BLaER1 (cell line): ENCODE data around the gene COL1A1.

Source experiments
- H3K27ac ChIP-seq: shearing (Covaris generic); formaldehyde crosslinking; 2 replicates; pipeline ENCODE4 v1.8.1; 2022
- H3K27me3 ChIP-seq: shearing (Covaris generic); formaldehyde crosslinking; 2 replicates; pipeline ENCODE4 v1.8.1; 2022
- H3K36me3 ChIP-seq: shearing (Covaris generic); formaldehyde crosslinking; 2 replicates; pipeline ENCODE4 v1.8.1; 2022
- H3K4me1 ChIP-seq: shearing (Covaris generic); formaldehyde crosslinking; 2 replicates; pipeline ENCODE4 v1.8.1; 2022
- H3K4me2 ChIP-seq: shearing (Covaris generic); formaldehyde crosslinking; 2 replicates; pipeline ENCODE4 v1.8.1; 2022
- H3K4me3 ChIP-seq: shearing (Covaris generic); formaldehyde crosslinking; 2 replicates; pipeline ENCODE4 v1.8.1; 2022
- H3K9ac ChIP-seq: shearing (Covaris generic); formaldehyde crosslinking; 2 replicates; pipeline ENCODE4 v1.8.1; 2022
- H3K9me3 ChIP-seq: shearing (Covaris generic); formaldehyde crosslinking; 2 replicates; pipeline ENCODE4 v1.8.1; 2022
- H4K20me1 ChIP-seq: shearing (Covaris generic); formaldehyde crosslinking; 2 replicates; pipeline ENCODE4 v1.8.1; 2022
- Cebpa-rat ChIP-seq: shearing (Covaris generic); IDR thresholded peaks from 2 replicates; pipeline ENCODE4 v1.8.1; 2022

Gene COL1A1

GRCh38 chr17:50201276-50201854 lies at the start of gene COL1A1:
Gene COL1A1 (minus strand): TSS chr17:50201631. CDS start chr17:50201513, 118 bp downstream.
- Histone ChIP-seq H4K20me1 (no peaks in the 10 kb centered on the region; the same call in 1 of the 2 replicates), H3K4me3 (peak within 1 kb of the TSS; percentile 65), H3K9me3 (no peaks in the 10 kb centered on the region), H3K27ac (no peak within 1 kb of the TSS), H3K4me2 (peak within 1 kb of the TSS; percentile 85), H3K36me3 (no peaks in the 10 kb centered on the region), H3K4me1 (peaks cover 25% of the 10 kb centered on the region), H3K9ac (peak within 1 kb of the TSS; percentile 6; the same call in 1 of the 2 replicates), H3K27me3 (peaks cover 63% of the 10 kb centered on the region)
- no peak for TF ChIP-seq Cebpa-rat

- Histone ChIP-seq H3K27me3 (no peaks in the 10 kb centered on the region), H3K9ac (no peak overlapping the region), H4K20me1 (no peaks in the 10 kb centered on the region), H3K4me2 (no peak overlapping the region), H3K4me3 (no peak overlapping the region), H3K4me1 (no peaks in the 10 kb centered on the region), H3K27ac (no peak overlapping the region), H3K36me3 (no peaks in the 10 kb centered on the region), H3K9me3 (peaks cover 42% of the 10 kb centered on the region)
- TF ChIP-seq Cebpa-rat = no peak
Measured at GRCh38 chr17:50248255-50248654, 46.8 kb upstream of the COL1A1 start.

GRCh38 chr17:50244771-50245170 lies 43.3 kb upstream of the COL1A1 start:
- Histone ChIP-seq H3K27ac (no peak overlapping the region), H3K27me3 (no peaks in the 10 kb centered on the region), H3K9ac (no peak overlapping the region), H3K4me1 (0 out of 2 replicates have a peak, but pooled peaks cover 1% of the 10 kb centered on the region), H3K4me2 (no peak overlapping the region), H3K4me3 (no peak overlapping the region), H3K9me3 (peaks cover 27% of the 10 kb centered on the region), H4K20me1 (no peaks in the 10 kb centered on the region), H3K36me3 (no peaks in the 10 kb centered on the region)
- TF ChIP-seq Cebpa-rat = no peak

DNA sequence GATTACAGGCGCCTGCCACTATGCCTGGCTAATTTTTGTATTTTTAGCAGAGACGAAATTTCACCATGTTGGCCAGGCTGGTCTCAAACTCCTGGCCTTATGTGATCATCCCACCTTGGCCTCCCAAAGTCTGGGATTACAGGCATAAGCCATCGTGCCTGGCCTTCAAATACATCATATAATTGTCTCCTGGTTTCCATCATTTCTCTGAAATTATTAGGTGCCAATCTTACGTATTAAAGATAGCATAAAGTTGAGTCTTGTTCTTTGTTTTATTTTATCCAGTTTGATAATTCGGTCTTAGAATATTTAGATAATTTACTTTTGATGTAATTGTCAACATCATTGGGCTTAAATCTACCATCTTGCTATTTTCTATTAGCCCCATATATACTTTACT lies 40.0 kb upstream of the COL1A1 start:
- no peak for TF ChIP-seq Cebpa-rat
- Histone ChIP-seq H3K9ac (no peak overlapping the region), H4K20me1 (no peaks in the 10 kb centered on the region), H3K27ac (no peak overlapping the region), H3K27me3 (no peaks in the 10 kb centered on the region), H3K4me2 (no peak overlapping the region), H3K9me3 (no peaks in the 10 kb centered on the region), H3K4me3 (no peak overlapping the region), H3K4me1 (peaks cover 12% of the 10 kb centered on the region), H3K36me3 (no peaks in the 10 kb centered on the region)

GRCh38 chr17:50240851-50241250 lies 39.4 kb upstream of the COL1A1 start:
- H3K4me3 ChIP-seq = no peak overlapping the region
- 0 out of 2 replicates have a peak, but pooled peaks cover under 1% of the 10 kb centered on the region for H3K9me3 ChIP-seq
- H3K4me1 ChIP-seq = peaks cover 12% of the 10 kb centered on the region
- no peak for TF ChIP-seq Cebpa-rat
- H3K9ac ChIP-seq = no peak overlapping the region
- H3K27me3 ChIP-seq = no peaks in the 10 kb centered on the region
- H3K4me2 ChIP-seq = no peak overlapping the region
- no peaks in the 10 kb centered on the region for H4K20me1 ChIP-seq
- no peaks in the 10 kb centered on the region for H3K36me3 ChIP-seq
- H3K27ac ChIP-seq = no peak overlapping the region

GRCh38 chr17:50239937-50240336 lies 38.5 kb upstream of the COL1A1 start:
- Histone ChIP-seq H3K4me3 (no peak overlapping the region), H3K4me2 (no peak overlapping the region), H3K36me3 (no peaks in the 10 kb centered on the region), H3K27ac (no peak overlapping the region), H3K4me1 (peaks cover 12% of the 10 kb centered on the region), H3K9ac (no peak overlapping the region), H3K9me3 (0 out of 2 replicates have a peak, but pooled peaks cover 5% of the 10 kb centered on the region), H4K20me1 (no peaks in the 10 kb centered on the region), H3K27me3 (no peaks in the 10 kb centered on the region)
- TF ChIP-seq Cebpa-rat = no peak

GRCh38 chr17:50238601-50239280 lies 37.3 kb upstream of the COL1A1 start:
- H3K9me3 ChIP-seq = peaks cover 13% of the 10 kb centered on the region

GRCh38 chr17:50237901-50238300 lies 36.5 kb upstream of the COL1A1 start:
- Histone ChIP-seq H3K27ac (no peak overlapping the region), H3K36me3 (no peaks in the 10 kb centered on the region), H3K4me1 (peaks cover 12% of the 10 kb centered on the region), H3K9ac (no peak overlapping the region), H4K20me1 (no peaks in the 10 kb centered on the region), H3K4me2 (no peak overlapping the region), H3K9me3 (peaks cover 13% of the 10 kb centered on the region), H3K27me3 (no peaks in the 10 kb centered on the region), H3K4me3 (no peak overlapping the region)
- TF ChIP-seq Cebpa-rat = no peak

More at GRCh38 chr17:50238601-50239280, 37.3 kb upstream of the COL1A1 start:
- H4K20me1 ChIP-seq = no peaks in the 10 kb centered on the region
- H3K4me1 ChIP-seq = peaks cover 12% of the 10 kb centered on the region
- peak overlapping the region; percentile 16; the same call in 1 of the 2 replicates for H3K4me2 ChIP-seq
- H3K4me3 ChIP-seq = no peak overlapping the region
- H3K27ac ChIP-seq = no peak overlapping the region
- H3K9ac ChIP-seq = no peak overlapping the region
- H3K36me3 ChIP-seq = no peaks in the 10 kb centered on the region
- H3K27me3 ChIP-seq = no peaks in the 10 kb centered on the region
- TF ChIP-seq Cebpa-rat = no peak

DNA sequence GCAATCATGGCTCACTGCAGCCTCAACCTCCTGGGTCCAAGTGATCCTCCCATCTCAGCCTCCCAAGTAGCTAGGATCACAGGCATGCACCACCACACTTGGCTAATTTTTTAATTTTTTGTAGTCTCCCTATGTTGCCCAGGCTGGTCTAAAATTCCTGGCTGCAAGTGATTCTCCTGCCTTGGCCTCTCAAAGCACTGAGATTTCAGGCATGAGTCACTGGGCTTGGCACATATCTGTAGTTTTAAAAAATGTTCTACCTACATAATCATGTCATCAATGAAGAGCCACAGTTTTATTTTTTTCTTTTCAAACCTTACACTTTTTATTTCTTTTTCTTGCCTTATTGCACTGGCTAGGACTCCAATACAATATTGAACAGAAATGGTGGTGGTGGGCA lies 33.1 kb upstream of the COL1A1 start:
- H3K36me3 ChIP-seq = no peaks in the 10 kb centered on the region
- no peak overlapping the region for H3K27ac ChIP-seq
- peaks cover 13% of the 10 kb centered on the region for H3K9me3 ChIP-seq
- H3K4me3 ChIP-seq = no peak overlapping the region
- H3K27me3 ChIP-seq = no peaks in the 10 kb centered on the region
- H3K9ac ChIP-seq = no peak overlapping the region
- no peak overlapping the region for H3K4me2 ChIP-seq
- peaks cover 9% of the 10 kb centered on the region for H3K4me1 ChIP-seq
- no peak for TF ChIP-seq Cebpa-rat
- no peaks in the 10 kb centered on the region for H4K20me1 ChIP-seq

GRCh38 chr17:50225701-50226240 lies 24.3 kb upstream of the COL1A1 start:
- Histone ChIP-seq H4K20me1 (no peaks in the 10 kb centered on the region), H3K9me3 (peaks cover 43% of the 10 kb centered on the region), H3K9ac (no peak overlapping the region), H3K4me2 (no peak overlapping the region), H3K27me3 (no peaks in the 10 kb centered on the region), H3K4me1 (peaks cover 14% of the 10 kb centered on the region), H3K27ac (no peak overlapping the region), H3K36me3 (no peaks in the 10 kb centered on the region), H3K4me3 (no peak overlapping the region)
- no peak for TF ChIP-seq Cebpa-rat
